Spleen (tissue), 7 donors: ENCODE measurements around the gene HAUS1.
"Not testable (repeated sequence)": the region's sequence is repeated elsewhere in the genome, so short reads cannot be mapped to it uniquely, and the experiment has no call there.

Source experiments
- POLR2AphosphoS5 ChIP-seq, 3 donors: sonication (generic); formaldehyde crosslinking; IDR thresholded peaks; one replicate each; pipeline ENCODE4 v1.5.1; 2017; ENCODE audit warnings: antibody characterized with exemption in 3 of 3
- TF ChIP-seq, protein P1 (sequence below), 11 experiments: fragments of 200-600 bp in 7 of 11; fragments of 450-650 bp in 4 of 11; sonication (generic) in 4 of 11; IDR thresholded peaks in 8 of 11; conservative IDR thresholded peaks in 3 of 11; 1 replicate in 7 of 11; 2 replicates in 4 of 11; pipeline versions ENCODE4 v1.4.0 to v1.8.0; 2016 to 2021; ENCODE audit warnings: antibody characterized with exemption in 11 of 11, inconsistent platforms in 4 of 11, mild to moderate bottlenecking in 1 of 11
- donor health status: DM: no; HTN: no; CAD: no; lungs with moderate emphysema.
- donor health status: DM: no; HTN: no; CAD: no.
- donor health status: DM: no; HTN: no; CAD: no.

GRCh38 chr18:46164502-46164901 is 60.3 kb downstream of the HAUS1 start:
- TF ChIP-seq, protein P1, sequence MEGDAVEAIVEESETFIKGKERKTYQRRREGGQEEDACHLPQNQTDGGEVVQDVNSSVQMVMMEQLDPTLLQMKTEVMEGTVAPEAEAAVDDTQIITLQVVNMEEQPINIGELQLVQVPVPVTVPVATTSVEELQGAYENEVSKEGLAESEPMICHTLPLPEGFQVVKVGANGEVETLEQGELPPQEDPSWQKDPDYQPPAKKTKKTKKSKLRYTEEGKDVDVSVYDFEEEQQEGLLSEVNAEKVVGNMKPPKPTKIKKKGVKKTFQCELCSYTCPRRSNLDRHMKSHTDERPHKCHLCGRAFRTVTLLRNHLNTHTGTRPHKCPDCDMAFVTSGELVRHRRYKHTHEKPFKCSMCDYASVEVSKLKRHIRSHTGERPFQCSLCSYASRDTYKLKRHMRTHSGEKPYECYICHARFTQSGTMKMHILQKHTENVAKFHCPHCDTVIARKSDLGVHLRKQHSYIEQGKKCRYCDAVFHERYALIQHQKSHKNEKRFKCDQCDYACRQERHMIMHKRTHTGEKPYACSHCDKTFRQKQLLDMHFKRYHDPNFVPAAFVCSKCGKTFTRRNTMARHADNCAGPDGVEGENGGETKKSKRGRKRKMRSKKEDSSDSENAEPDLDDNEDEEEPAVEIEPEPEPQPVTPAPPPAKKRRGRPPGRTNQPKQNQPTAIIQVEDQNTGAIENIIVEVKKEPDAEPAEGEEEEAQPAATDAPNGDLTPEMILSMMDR (IDR thresholded peaks at IDR 0.05 in 8 of 11, conservative IDR thresholded peaks at IDR 0.05 in 3 of 11), result not testable (repeated sequence)
- not testable (repeated sequence) for TF ChIP-seq POLR2AphosphoS5 (IDR thresholded peaks at IDR 0.05)
